HG03460 (cell line): ENCODE data around the gene AP2B1.

Source experiments
- ATAC-seq: cut with Tn5 transposase; IDR thresholded peaks from one replicate; pipeline ENCODE4 v1.9.1; 2021; ENCODE audit not compliant: unreplicated experiment

AP2B1 gene

GRCh38 chr17:35727635-35728034, 140.5 kb downstream of the AP2B1 start:
- no peak for ATAC-seq

- ATAC-seq, result no peak
These were observed 141.4 kb downstream of the AP2B1 start for GRCh38 chr17:35728551-35728950.

GRCh38 chr17:35729405-35729833, 142.3 kb downstream of the AP2B1 start:
- no peak for ATAC-seq

GRCh38 chr17:35730400-35731005, 143.4 kb downstream of the AP2B1 start:
- ATAC-seq, result no peak

GRCh38 chr17:35731239-35731916, 144.3 kb downstream of the AP2B1 start, which contains the start of gene RASL10B:
RASL10B (plus strand) TSS chr17:35731639; CDS start chr17:35735185, 3,546 bp downstream.
- no peak for ATAC-seq

- no peak for ATAC-seq
These were observed 145.0 kb downstream of the AP2B1 start for GRCh38 chr17:35731917-35732805.

- no peak for ATAC-seq
These were observed 145.6 kb downstream of the AP2B1 start for GRCh38 chr17:35732806-35733136.

GRCh38 chr17:35733366-35733765, 146.2 kb downstream of the AP2B1 start:
- ATAC-seq, result no peak

- ATAC-seq, result no peak
These were observed 147.3 kb downstream of the AP2B1 start for GRCh38 chr17:35734396-35734795.

- ATAC-seq, result no peak
These were observed 148.1 kb downstream of the AP2B1 start for GRCh38 chr17:35735036-35735805.

GRCh38 chr17:35736236-35736635, 149.1 kb downstream of the AP2B1 start:
- no peak for ATAC-seq

GRCh38 chr17:35738519-35739133, 151.5 kb downstream of the AP2B1 start:
- ATAC-seq, result no peak

- no peak for ATAC-seq
These were observed 153.1 kb downstream of the AP2B1 start for GRCh38 chr17:35740216-35740615.

- no peak for ATAC-seq
These were observed 154.1 kb downstream of the AP2B1 start for GRCh38 chr17:35740997-35741931.

GRCh38 chr17:35742496-35742895, 155.4 kb downstream of the AP2B1 start:
- no peak for ATAC-seq

GRCh38 chr17:35742896-35743477, 155.9 kb downstream of the AP2B1 start:
- ATAC-seq, result no peak

- no peak for ATAC-seq
These were observed 156.7 kb downstream of the AP2B1 start for GRCh38 chr17:35743626-35744328.

- ATAC-seq, result no peak
These were observed 157.7 kb downstream of the AP2B1 start for GRCh38 chr17:35744830-35745229.

GRCh38 chr17:35745246-35745645, 158.1 kb downstream of the AP2B1 start:
- no peak for ATAC-seq
